ENCODE results near the gene NOS1AP.
"Not testable (repeated sequence)": the region's sequence is repeated elsewhere in the genome, so short reads cannot be mapped to it uniquely, and the experiment has no call there.

NOS1AP gene

DNA sequence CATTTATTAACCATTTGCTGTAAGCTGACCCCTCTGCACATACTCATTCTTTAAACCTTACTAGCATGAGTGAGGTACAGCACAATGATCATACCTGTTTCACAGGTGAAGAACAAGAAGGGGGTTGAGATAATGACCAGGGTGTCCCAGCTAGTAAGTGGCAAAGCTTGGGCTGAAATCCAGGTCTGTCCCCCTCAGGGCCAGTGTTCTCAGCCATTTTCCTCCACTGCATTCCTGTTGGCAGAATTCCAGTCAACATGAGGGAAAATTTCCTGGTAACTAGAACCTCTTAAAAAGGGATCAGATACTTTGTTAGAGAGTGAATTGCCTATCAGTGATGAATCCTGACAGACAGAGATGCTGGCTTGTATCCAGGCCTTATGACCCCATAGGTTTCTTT, 259.0 kb downstream of the NOS1AP start:
- H3K4me3 Mint-ChIP-seq: no peak overlapping the region
- H3K4me1 Mint-ChIP-seq (ENCODE audit: low read depth): no peaks in the 10 kb centered on the region
- H3K27ac Mint-ChIP-seq: no peak overlapping the region
- no peaks in the 10 kb centered on the region for H3K9me3 Mint-ChIP-seq (ENCODE audit: low read depth)
- no peaks in the 10 kb centered on the region for H3K27me3 Mint-ChIP-seq
- no peaks in the 10 kb centered on the region for H3K36me3 Mint-ChIP-seq

DNA sequence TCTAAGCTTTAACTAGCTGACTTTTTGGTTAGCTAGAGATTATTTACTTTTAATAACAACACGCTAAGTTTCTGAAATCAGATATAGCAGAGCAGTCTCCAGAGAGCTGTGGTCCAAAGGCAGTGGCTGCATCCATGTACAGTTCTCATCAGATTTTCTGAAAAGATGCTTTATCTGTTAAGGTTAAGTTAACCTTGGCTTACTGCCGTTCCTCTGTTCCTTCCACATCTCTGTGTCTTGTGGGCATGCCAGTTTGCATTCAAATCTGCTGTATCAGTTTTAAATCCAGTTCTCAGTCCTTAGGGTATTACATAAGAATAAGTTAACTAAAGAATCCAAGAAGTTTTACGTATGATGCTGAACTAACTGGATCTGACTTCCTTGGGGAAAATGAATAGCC, 260.3 kb downstream of the NOS1AP start:
- Mint-ChIP-seq H3K27me3 (no peaks in the 10 kb centered on the region), H3K27ac (no peak overlapping the region), H3K9me3 (ENCODE audit: low read depth) (no peaks in the 10 kb centered on the region), H3K4me3 (no peak overlapping the region), H3K36me3 (no peaks in the 10 kb centered on the region), H3K4me1 (ENCODE audit: low read depth) (no peaks in the 10 kb centered on the region)

DNA sequence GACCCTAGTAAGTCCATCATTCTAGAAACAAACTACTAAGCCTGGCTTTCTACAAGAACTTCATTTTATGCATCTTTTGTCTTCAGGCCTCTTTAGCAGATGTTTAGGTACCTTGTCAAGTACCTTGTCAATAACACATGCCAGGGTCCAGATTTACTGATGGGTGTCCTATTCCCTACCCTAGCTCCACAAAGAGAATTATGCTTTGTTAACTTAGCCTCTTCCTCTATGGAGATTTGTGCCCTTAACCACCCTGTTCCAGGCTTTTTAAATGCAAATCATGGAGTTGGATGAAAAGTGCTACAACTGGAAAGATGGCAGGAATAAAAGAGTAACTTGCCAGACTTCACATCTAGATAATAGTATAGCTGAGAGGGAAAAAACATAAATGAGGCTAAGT, 264.5 kb downstream of the NOS1AP start:
- Mint-ChIP-seq H3K9me3 (ENCODE audit: low read depth) (no peaks in the 10 kb centered on the region), H3K27me3 (peaks cover 6% of the 10 kb centered on the region), H3K36me3 (no peaks in the 10 kb centered on the region), H3K4me3 (no peak overlapping the region), H3K4me1 (ENCODE audit: low read depth) (no peaks in the 10 kb centered on the region), H3K27ac (no peak overlapping the region)

DNA sequence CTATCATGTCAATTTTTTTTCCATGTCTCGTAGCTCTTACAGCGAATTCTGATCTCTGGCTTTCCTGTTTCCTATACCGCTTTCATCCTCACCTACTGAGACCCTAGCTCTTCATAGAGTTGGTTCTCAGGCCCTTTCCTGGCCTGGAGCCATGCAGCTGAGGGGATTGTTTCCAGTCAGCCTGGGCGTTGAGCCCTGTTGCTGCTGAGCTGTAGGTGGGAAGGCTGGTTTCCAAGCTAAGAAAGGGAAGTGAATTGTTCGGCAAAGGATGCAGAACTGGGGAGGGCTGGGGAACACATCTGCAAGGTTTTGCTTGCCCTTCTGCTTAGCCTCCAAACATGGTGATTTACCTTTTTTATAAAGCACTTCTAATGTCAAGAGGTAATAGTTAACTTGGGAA, 265.6 kb downstream of the NOS1AP start:
- Mint-ChIP-seq H3K9me3 (ENCODE audit: low read depth) (no peaks in the 10 kb centered on the region), H3K36me3 (no peaks in the 10 kb centered on the region), H3K4me1 (ENCODE audit: low read depth) (no peaks in the 10 kb centered on the region), H3K27me3 (peaks cover 6% of the 10 kb centered on the region), H3K27ac (no peak overlapping the region), H3K4me3 (no peak overlapping the region)

DNA sequence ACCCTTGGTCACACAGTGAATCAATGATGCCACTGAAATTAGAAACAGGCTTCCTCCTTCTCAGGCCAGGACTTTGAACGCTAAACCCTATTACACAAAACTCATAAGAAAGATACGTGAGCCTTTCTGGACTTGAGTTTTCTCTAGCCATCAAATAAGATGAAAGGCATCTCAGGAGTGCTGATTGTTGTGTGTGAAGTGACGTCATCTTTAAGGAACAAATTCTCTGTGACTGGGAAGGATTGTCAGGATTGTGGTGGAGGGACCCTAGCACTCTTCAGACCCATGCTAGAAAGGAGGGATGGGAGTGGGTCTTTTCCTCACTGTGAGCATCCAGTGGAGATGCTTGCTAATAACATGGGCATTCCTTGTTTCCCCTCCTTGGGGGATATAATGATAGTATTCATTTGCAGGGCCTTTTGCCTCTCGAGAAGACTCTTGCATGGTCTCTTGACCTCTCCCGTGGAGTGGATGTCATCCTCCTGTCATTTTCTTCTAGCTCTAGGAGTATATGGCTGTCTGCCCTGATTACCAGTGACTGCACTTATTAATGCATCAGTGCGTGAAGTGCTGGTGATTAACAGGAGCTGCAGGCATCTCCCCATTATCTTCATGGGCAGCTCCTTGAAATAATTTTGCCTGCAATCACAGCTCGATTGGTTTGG, 267.3 kb downstream of the NOS1AP start:
- no peaks in the 10 kb centered on the region for H3K36me3 Mint-ChIP-seq
- H3K27ac Mint-ChIP-seq: no peak overlapping the region
- H3K27me3 Mint-ChIP-seq: peaks cover 8% of the 10 kb centered on the region
- H3K4me1 Mint-ChIP-seq (ENCODE audit: low read depth): no peaks in the 10 kb centered on the region
- H3K4me3 Mint-ChIP-seq: no peak overlapping the region
- no peaks in the 10 kb centered on the region for H3K9me3 Mint-ChIP-seq (ENCODE audit: low read depth)

DNA sequence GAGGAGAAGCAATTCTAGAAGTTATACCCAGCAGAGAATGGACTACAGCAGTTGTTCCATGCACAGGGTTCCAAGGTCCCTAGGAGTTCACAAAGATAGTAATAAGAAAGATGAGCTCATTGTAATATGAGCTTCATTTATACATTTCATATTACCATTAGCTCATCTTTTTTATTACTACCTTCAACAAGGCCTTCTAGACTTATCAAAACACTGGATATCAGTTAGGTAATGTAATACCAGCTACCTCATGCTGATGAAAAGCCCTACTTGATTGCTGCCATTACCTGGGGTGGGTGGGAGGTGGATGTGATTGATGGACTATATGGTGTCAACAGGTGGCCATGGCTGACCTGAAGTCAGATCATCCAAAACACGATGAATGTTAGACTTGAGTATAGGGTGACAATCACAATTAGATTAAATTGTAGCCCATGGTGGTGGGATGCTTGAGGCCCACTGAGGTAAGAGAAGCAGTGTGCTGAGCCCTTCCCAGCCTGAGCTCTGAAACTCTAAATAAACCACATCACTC, 273.0 kb downstream of the NOS1AP start:
- Mint-ChIP-seq H3K27me3 (peaks cover 3% of the 10 kb centered on the region), H3K36me3 (no peaks in the 10 kb centered on the region), H3K4me1 (ENCODE audit: low read depth) (no peaks in the 10 kb centered on the region), H3K4me3 (no peak overlapping the region), H3K27ac (no peak overlapping the region), H3K9me3 (ENCODE audit: low read depth) (no peaks in the 10 kb centered on the region)

DNA sequence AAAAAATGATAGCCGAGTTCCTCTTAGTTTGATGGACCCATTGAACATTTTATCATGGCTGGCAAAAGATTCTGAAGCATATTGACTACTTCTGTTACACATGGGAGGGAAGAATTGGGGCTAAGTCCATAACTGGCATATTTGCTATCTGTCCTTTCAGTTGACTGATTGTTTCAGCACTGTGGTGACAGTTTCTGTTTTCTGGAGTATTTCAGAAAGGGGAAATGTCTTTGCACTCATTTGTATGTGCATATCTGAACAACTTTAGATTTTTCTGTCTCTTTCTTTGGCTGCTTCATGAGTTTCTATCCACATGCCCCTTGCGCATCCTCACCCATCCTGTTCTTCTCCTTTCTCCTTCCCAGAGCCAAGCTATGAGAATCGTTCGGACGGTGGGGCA, 274.0 kb downstream of the NOS1AP start:
- Mint-ChIP-seq H3K4me1 (ENCODE audit: low read depth) (no peaks in the 10 kb centered on the region), H3K27me3 (peaks cover 2% of the 10 kb centered on the region), H3K36me3 (no peaks in the 10 kb centered on the region), H3K27ac (no peak overlapping the region), H3K9me3 (ENCODE audit: low read depth) (no peaks in the 10 kb centered on the region), H3K4me3 (no peak overlapping the region)

DNA sequence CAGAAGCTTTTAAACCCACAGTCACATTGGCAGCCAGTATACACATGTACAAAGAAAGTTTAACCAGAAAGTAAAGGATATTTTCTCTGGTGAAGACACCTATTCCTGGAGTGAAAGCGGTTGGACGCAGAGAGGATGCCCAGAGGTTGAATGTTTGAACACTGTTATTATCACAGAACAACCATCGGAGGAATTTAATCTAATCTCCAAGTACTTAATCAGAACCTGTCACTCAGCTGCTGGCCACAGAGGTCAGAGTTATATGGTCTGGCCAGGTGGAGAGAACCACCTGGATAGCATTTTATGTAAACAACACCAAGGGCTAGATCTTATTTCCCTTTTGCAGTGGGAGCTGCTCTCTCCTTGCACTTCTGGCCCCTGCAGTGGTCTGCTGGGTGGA, 277.8 kb downstream of the NOS1AP start:
- Mint-ChIP-seq H3K27ac (no peak overlapping the region), H3K4me1 (ENCODE audit: low read depth) (no peaks in the 10 kb centered on the region), H3K9me3 (ENCODE audit: low read depth) (no peaks in the 10 kb centered on the region), H3K27me3 (peaks cover 2% of the 10 kb centered on the region), H3K36me3 (no peaks in the 10 kb centered on the region), H3K4me3 (no peak overlapping the region)

DNA sequence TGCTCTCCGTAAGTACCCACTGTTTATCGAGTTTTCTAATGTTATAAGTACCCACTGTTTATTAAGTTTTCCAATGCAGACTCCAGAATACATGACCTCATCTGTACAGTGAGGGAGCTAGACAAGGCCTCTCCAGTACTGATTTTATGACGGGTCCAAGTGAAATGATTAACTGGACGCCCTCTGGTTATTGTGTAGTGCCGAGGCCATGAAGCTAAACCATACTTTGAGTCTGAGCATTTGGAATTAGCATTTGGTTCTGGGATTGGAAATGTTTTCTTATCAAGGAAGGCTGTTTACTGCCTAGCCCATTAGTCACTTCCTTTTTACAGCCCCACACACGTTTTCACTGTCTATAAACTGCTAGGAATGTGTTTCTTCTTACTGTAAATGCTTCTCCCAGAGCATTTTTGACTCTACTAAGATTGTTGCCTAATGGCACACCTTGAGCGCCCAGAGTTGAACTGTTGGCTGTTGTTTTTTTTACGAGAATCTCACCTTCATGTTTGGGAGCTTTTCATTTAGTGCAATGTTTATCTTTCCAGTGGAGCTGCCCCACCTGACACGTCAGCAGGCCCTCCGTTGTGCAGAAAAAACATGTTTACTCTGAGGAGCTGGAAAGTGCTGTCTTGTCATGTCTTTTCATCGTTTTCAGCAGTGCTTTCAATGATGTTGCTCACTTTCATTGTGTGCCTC, 280.3 kb downstream of the NOS1AP start:
- no peaks in the 10 kb centered on the region for H3K36me3 Mint-ChIP-seq
- H3K4me1 Mint-ChIP-seq (ENCODE audit: low read depth): no peaks in the 10 kb centered on the region
- H3K4me3 Mint-ChIP-seq: no peak overlapping the region
- peaks cover 2% of the 10 kb centered on the region for H3K27me3 Mint-ChIP-seq
- H3K9me3 Mint-ChIP-seq (ENCODE audit: low read depth): no peaks in the 10 kb centered on the region
- H3K27ac Mint-ChIP-seq: no peak overlapping the region

DNA sequence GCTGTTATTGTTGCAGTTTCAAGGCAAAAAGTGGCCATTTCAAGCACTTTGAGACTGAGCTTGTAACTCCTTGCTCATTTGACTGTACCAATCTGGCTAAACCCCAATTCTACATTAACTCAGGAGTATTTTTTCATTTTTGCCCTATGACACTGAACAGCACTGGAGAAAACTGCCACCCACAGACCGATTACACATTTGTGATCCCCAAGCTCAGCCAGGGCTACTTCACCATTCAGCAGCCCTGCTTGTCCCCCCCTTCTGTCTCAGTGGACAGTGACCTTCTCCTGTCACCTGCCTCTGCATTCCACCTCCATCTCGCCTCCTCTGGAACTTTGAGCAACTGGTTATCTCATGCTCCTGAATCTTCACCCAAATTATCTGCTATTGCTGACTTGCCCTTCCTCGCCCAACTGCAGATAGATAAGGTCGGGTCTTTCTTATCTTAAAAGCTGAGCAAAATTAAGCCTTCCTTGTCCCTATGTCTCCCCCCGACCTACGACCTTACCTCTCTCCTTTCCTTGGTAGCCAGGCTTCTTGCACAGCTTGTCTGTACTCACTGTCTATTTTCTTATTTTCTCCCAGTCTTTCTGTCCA, 281.9 kb downstream of the NOS1AP start:
- H3K9me3 Mint-ChIP-seq (ENCODE audit: low read depth): no peaks in the 10 kb centered on the region
- no peak overlapping the region for H3K27ac Mint-ChIP-seq
- no peak overlapping the region for H3K4me3 Mint-ChIP-seq
- no peaks in the 10 kb centered on the region for H3K36me3 Mint-ChIP-seq
- H3K4me1 Mint-ChIP-seq (ENCODE audit: low read depth): no peaks in the 10 kb centered on the region
- peaks cover 2% of the 10 kb centered on the region for H3K27me3 Mint-ChIP-seq

DNA sequence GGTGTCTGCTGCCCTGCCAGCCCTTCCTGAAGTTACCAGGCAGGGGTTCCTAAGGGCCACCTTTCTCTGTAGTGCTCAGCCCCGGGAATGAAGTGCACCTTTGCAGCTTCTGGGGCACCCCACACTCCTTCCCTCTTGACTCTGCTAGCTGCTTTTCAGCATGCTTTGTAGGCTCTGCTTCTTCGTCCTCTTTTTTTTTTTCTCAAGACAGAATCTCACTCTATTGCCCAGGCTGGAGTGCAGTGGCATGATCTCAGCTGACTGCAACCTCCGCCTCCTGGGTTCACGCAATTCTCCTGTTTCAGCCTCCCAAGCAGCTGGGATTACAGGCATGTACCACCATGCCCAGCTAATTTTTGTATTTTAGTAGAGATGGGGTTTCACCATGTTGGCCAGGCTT, 282.4 kb downstream of the NOS1AP start:
- not testable (repeated sequence) for H3K27me3 Mint-ChIP-seq; H3K9me3 Mint-ChIP-seq (ENCODE audit: low read depth); H3K36me3 Mint-ChIP-seq; H3K4me1 Mint-ChIP-seq (ENCODE audit: low read depth); H3K4me3 Mint-ChIP-seq; H3K27ac Mint-ChIP-seq

DNA sequence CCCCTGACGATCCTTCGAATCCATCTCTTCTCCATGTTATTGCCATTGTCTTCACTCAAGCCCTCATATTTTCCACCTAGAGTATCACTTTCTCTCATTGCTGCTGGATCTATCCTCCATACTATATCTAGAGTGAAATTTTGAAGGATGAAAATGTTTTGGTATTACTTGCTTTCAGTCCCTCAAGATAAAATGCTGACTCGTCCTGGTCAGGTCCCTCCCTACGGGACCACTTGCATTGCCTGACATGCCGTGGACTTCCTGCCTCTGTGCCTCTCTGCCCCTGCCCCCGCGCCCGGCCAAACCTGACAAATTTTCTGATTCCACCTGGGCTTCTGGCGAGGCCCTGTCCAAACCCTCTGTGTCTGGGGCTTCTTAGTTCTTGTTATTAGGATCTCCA, 283.6 kb downstream of the NOS1AP start:
- Mint-ChIP-seq H3K27ac (no peak overlapping the region), H3K4me1 (ENCODE audit: low read depth) (no peaks in the 10 kb centered on the region)

DNA sequence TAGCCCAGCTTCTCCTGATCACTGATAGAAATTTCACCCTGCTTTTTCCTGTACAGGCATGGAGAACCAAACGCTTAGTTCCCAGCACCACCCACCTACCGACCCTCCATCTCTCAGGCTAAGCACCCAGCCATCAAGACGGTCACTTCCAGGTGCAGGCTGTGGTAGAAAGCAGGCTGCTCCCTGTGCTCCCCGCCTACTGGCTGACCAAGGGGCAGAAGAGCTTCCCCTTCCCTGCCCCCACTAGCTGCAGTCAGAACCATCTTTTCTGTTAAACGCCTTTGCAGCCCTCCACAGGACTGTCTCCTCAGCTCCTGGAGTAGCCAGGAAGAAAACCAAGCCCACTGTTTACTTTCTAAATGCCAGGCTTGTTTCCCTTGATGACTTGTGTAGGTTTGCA, 284.2 kb downstream of the NOS1AP start:
- Mint-ChIP-seq H3K36me3 (no peaks in the 10 kb centered on the region), H3K27ac (no peak overlapping the region), H3K4me3 (no peak overlapping the region), H3K9me3 (ENCODE audit: low read depth) (no peaks in the 10 kb centered on the region), H3K27me3 (peaks cover 1% of the 10 kb centered on the region), H3K4me1 (ENCODE audit: low read depth) (no peaks in the 10 kb centered on the region)

More for the DNA sequence above, 283.6 kb downstream of the NOS1AP start:
- Mint-ChIP-seq H3K4me3 (no peak overlapping the region), H3K27me3 (peaks cover 3% of the 10 kb centered on the region), H3K36me3 (no peaks in the 10 kb centered on the region), H3K9me3 (ENCODE audit: low read depth) (no peaks in the 10 kb centered on the region)

DNA sequence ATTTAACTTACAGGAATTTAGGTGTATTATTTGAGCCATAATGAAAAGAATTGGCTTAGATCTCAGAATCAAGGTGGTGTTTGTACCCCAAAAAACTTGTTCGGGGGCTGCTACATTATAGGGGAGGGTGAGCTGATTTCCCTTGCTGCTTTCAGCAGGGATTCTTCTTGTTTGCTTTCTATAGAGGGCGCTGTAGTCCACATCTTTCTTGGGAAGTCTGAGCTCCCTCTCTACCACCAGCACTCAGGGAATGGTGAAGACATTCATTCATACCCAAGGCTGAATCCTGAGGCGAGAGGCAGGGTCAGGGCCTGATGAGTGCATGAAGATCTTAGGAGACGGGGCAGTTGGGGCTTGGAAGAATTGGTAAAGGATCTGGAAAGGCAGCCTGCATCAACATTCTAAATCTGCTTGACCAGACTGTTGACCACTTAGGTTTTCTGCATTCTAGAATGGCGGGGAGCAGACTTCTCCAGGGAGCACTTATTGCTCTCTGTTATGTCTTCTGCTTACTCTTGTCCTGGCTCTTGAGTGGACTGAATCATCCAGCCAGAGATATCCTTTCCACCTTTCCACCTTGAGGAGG, 288.3 kb downstream of the NOS1AP start:
- Mint-ChIP-seq H3K27me3 (peaks cover 1% of the 10 kb centered on the region), H3K4me1 (ENCODE audit: low read depth) (no peaks in the 10 kb centered on the region), H3K9me3 (ENCODE audit: low read depth) (no peaks in the 10 kb centered on the region), H3K4me3 (no peak overlapping the region), H3K27ac (no peak overlapping the region), H3K36me3 (no peaks in the 10 kb centered on the region)

DNA sequence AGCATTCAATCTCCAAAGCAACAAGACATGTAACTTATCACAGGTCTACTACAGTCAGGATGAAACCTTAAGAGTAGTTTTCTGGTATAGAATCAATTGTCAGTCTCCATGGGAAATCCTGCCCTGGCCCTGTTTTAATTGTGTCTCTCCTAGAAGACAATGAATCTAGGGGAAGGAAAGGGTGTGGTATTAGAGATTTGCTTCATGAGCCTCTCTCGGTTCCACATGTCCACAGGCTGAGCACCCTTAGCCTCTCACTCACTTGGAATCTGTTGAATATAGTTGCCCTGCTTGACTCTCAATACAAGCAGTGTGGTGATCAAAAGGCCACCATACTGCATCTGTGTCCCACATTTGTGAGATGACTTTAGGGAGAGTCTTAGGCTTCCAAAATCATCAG, 289.4 kb downstream of the NOS1AP start:
- Mint-ChIP-seq H3K4me3 (no peak overlapping the region), H3K9me3 (ENCODE audit: low read depth) (no peaks in the 10 kb centered on the region), H3K27me3 (peaks cover 1% of the 10 kb centered on the region), H3K36me3 (no peaks in the 10 kb centered on the region), H3K27ac (no peak overlapping the region), H3K4me1 (ENCODE audit: low read depth) (no peaks in the 10 kb centered on the region)
